Stomach (tissue), 4 donors: ENCODE results near the gene MRPS12.

Experiments used
- CTCF ChIP-seq, 7 experiments: fragments of 450-650 bp in 4 of 7; fragments of 200-600 bp in 3 of 7; sonication (generic) in 3 of 7; IDR thresholded peaks; one replicate each; pipeline ENCODE4 v1.5.1; 2016 to 2019; ENCODE audit warnings: antibody characterized with exemption in 7 of 7, control low read depth in 2 of 7, mild to moderate bottlenecking in 1 of 7
- EP300 ChIP-seq: sonication (generic); formaldehyde crosslinking; IDR thresholded peaks from one replicate; pipeline ENCODE4 v1.6.1; 2017; ENCODE audit warnings: antibody characterized with exemption

DNA sequence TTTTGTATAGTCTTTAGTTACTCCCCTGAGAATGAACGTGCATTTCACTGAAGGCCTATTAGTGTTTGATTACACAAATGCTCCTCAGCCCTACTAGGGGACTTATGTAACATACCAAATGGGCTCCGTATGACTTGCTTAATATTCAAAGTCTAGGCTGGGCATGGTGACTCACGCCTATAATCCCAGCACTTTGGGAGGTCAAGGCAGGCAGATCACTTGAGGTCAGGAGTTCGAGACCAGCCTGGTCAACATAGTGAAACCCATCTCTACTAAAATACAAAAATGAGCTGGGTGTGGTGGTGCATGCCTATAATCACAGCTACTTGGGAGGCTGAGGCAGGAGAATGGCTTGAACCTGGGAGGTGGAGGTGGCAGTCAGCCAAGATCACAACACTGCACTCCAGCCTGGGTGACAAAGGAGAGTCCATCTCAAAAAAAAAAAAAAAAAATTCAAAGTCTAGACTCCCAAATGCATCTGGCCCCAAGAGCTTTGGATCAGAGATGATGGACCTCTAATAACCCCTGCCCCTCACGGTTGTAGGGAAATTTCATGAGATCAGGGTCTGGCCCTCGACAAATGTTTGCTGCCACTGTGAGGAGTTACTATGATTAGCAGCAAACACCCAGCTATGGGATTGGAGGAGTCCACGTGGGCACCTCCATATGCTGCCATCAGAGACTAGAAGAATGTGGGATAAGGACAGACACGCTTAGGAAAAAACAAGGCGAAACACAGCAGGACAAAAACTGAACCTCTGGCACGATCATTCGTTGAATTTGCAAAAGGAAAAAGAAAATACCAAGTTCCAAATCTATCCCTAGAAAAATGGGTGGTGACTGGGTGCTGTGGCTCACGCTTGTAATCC lies 40.2 kb downstream of the MRPS12 start:
- TF ChIP-seq CTCF (IDR thresholded peaks at IDR 0.05) (no peak), EP300 (no peak)
